ENCODE measurements around the gene DCAF10.

- TF ChIP-seq TAF1 (IDR thresholded peaks at IDR 0.05; ENCODE audit: low read depth, low read length): no peak
- no peak for TF ChIP-seq POLR2A (IDR thresholded peaks at IDR 0.05; ENCODE audit: control extremely low read depth in 1 of 2, low read depth in 2 of 2, low read length in 2 of 2)
- TF ChIP-seq EP300 (IDR thresholded peaks at IDR 0.05; ENCODE audit: borderline replicate concordance in 1 of 2, low read depth in 2 of 2, low read length in 2 of 2): no peak
- no peak for TF ChIP-seq TBP (IDR thresholded peaks at IDR 0.05; ENCODE audit: low read depth, low read length)
- TF ChIP-seq TCF12 (IDR thresholded peaks at IDR 0.05; ENCODE audit: low read depth, low read length): no peak
- TF ChIP-seq ZNF274 (IDR thresholded peaks at IDR 0.05; ENCODE audit: borderline replicate concordance, extremely low read depth, low read length): no peak
- TF ChIP-seq CTCF (IDR thresholded peaks at IDR 0.05; ENCODE audit: control extremely low read depth in 1 of 3, insufficient read depth in 1 of 3, low read depth in 1 of 3, low read length in 3 of 3): no peak
- no peak for TF ChIP-seq POLR2AphosphoS5 (IDR thresholded peaks at IDR 0.05; ENCODE audit: low read depth, low read length)
- TF ChIP-seq MAX (IDR thresholded peaks at IDR 0.05): no peak
- TF ChIP-seq KDM1A (IDR thresholded peaks at IDR 0.05; ENCODE audit: borderline replicate concordance, low read length): no peak
- no peak for TF ChIP-seq POU5F1 (IDR thresholded peaks at IDR 0.05; ENCODE audit: low read depth, low read length)
- no peak for TF ChIP-seq JUN (IDR thresholded peaks at IDR 0.05; ENCODE audit: low read depth, low read length)
- no peak for TF ChIP-seq SIN3A (conservative IDR thresholded peaks at IDR 0.05 in 1 of 2, IDR thresholded peaks at IDR 0.05 in 1 of 2; ENCODE audit: low read depth in 1 of 2, low read length in 2 of 2)
- TF ChIP-seq GTF2F1 (IDR thresholded peaks at IDR 0.05; ENCODE audit: borderline replicate concordance, low read depth, low read length): no peak
Measured at GRCh38 chr9:37836386-37836785, 35.8 kb downstream of the DCAF10 start.

Measured in H1 (cell line).